ENCODE results near the gene MFSD11.

DNA sequence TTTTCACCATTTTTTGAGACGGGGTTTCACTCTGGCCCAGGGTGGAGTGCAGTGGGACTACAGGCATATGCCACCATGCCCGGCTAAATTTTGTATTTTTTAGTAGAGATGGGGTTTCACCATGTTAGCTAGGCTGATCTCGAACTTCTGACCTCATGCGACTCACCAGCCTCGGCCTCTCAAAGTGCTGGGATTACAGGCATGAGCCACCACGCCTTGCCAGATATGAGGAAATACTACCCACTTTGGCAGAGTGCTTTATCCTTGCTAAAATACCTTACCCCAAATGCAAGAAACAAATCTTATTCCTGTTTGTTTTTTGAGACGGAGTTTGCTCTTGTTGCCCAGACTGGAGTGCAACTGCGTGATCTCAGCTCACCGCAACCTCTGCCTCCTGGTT lies 67.4 kb downstream of the MFSD11 start:
- no peak for TF ChIP-seq POLR2A (IDR thresholded peaks at IDR 0.05)
- TF ChIP-seq, protein P1, sequence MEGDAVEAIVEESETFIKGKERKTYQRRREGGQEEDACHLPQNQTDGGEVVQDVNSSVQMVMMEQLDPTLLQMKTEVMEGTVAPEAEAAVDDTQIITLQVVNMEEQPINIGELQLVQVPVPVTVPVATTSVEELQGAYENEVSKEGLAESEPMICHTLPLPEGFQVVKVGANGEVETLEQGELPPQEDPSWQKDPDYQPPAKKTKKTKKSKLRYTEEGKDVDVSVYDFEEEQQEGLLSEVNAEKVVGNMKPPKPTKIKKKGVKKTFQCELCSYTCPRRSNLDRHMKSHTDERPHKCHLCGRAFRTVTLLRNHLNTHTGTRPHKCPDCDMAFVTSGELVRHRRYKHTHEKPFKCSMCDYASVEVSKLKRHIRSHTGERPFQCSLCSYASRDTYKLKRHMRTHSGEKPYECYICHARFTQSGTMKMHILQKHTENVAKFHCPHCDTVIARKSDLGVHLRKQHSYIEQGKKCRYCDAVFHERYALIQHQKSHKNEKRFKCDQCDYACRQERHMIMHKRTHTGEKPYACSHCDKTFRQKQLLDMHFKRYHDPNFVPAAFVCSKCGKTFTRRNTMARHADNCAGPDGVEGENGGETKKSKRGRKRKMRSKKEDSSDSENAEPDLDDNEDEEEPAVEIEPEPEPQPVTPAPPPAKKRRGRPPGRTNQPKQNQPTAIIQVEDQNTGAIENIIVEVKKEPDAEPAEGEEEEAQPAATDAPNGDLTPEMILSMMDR (IDR thresholded peaks at IDR 0.05), result no peak

Data from Peyer's patch (tissue), 4 donors.